22Rv1 (cell line): ENCODE data around the gene MS4A4E.

Experiments used
- CTCF ChIP-seq: fragments of 450-650 bp; IDR thresholded peaks from 2 replicates; pipeline ENCODE4 v1.5.1; 2017; ENCODE audit warnings: mild to moderate bottlenecking
- ZFX ChIP-seq: fragments of 450-650 bp; IDR thresholded peaks from 2 replicates; pipeline ENCODE4 v1.6.1; 2017; ENCODE audit warnings: antibody characterized with exemption, borderline replicate concordance

DNA sequence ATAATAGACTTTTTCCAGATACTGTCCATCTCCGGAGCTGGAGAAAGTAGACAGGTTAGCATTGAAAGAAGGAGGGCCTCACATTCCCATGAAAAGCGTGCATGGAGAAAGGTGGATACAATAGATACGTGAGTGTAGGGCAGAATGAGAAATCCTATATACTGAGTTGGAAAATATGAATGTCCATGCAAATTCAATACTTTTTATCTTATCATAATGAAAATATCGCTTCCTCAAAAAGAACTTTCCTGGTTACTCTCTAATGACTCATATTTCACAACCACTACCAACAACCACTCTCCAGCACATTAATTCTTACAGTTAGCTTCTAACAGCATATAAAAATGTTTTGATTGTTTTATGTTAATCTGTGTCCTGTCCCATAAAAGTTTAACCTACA, 38.0 kb downstream of the MS4A4E start:
- TF ChIP-seq CTCF (no peak), ZFX (no peak)
